Suprapubic skin (tissue), 4 donors: ENCODE measurements around the gene PCYT1A. TPM values are rescaled to one million over a fixed set of nuclear protein-coding genes. Genes with fewer than 3 reads are reported as not detected.

ENCODE experiments used
- DNase-seq, 2 donors: peaks; one replicate each; pipeline ENCODE4 v3.0.0-alpha.2; 2019; ENCODE audit warnings: low spot score in 2 of 2
- H3K27ac ChIP-seq: fragments of 200-600 bp; sonication (generic); one replicate; pipeline ENCODE4 v1.5.1; 2019
- H3K27me3 ChIP-seq: fragments of 200-600 bp; sonication (generic); one replicate; pipeline ENCODE4 v1.5.1; 2019
- H3K36me3 ChIP-seq: fragments of 200-600 bp; sonication (generic); one replicate; pipeline ENCODE4 v1.5.1; 2019
- H3K4me1 ChIP-seq: fragments of 200-600 bp; sonication (generic); one replicate; pipeline ENCODE4 v1.5.1; 2019
- H3K4me3 ChIP-seq: fragments of 200-600 bp; sonication (generic); one replicate; pipeline ENCODE4 v1.5.1; 2019; ENCODE audit warnings: mild to moderate bottlenecking
- H3K9me3 ChIP-seq: fragments of 200-600 bp; sonication (generic); one replicate; pipeline ENCODE4 v1.5.1; 2019
- CTCF ChIP-seq, 2 donors: fragments of 200-600 bp in 1 of 2; fragments of 450-650 bp in 1 of 2; sonication (generic) in 1 of 2; IDR thresholded peaks; one replicate each; pipeline ENCODE4 v1.5.1; 2016 to 2019; ENCODE audit warnings: antibody characterized with exemption in 2 of 2, mild to moderate bottlenecking in 1 of 2, moderate library complexity in 1 of 2
- EP300 ChIP-seq: sonication (generic); formaldehyde crosslinking; IDR thresholded peaks from one replicate; pipeline ENCODE4 v1.6.1; 2017; ENCODE audit warnings: antibody characterized with exemption
- POLR2A ChIP-seq, 2 donors: fragments of 450-650 bp; IDR thresholded peaks; one replicate each; pipeline ENCODE4 v1.6.1; 2017; ENCODE audit warnings: antibody characterized with exemption in 2 of 2, mild to moderate bottlenecking in 2 of 2, moderate library complexity in 2 of 2
- POLR2AphosphoS5 ChIP-seq, 3 donors: sonication (generic); formaldehyde crosslinking; IDR thresholded peaks; one replicate each; pipeline ENCODE4 v1.6.1; 2017; ENCODE audit warnings: antibody characterized with exemption in 3 of 3
- WGBS: methylation state at CpG from one replicate; pipeline ENCODE4 v1.1.5; 2018; 5-methylcytosine and 5-hydroxymethylcytosine counted together
- total RNA-seq, 4 donors: library from RNA; depleted of rRNA; stranded (reverse); fragments of >200 nt; gene quantifications; one replicate each; pipeline ENCODE4 v1.1.0, GENCODE V29; 2016

Gene PCYT1A
- total RNA-seq, 4 donors from 2014 or later = 98.2 to 189 (median 141) TPM

GRCh38 chr3:196241704-196242103 lies 45.8 kb downstream of the PCYT1A start:
- Histone ChIP-seq H3K9me3 (no peaks in the 10 kb centered on the region), H3K27me3 (no peaks in the 10 kb centered on the region), H3K4me1 (no peaks in the 10 kb centered on the region), H3K4me3 (no peak overlapping the region), H3K27ac (no peak overlapping the region), H3K36me3 (peaks cover 82% of the 10 kb centered on the region)
- no peak for TF ChIP-seq POLR2AphosphoS5 (IDR thresholded peaks at IDR 0.05)
- TF ChIP-seq EP300 = no peak
- TF ChIP-seq CTCF (IDR thresholded peaks at IDR 0.05) = no peak
- TF ChIP-seq POLR2A (IDR thresholded peaks at IDR 0.05) = no peak
- WGBS = 84% methylated on average over 8 of the region's 8 CpGs
- DNase-seq = no peak

GRCh38 chr3:196240424-196240823 lies 47.1 kb downstream of the PCYT1A start:
- 89% methylated on average over 4 of the region's 4 CpGs for WGBS
- Histone ChIP-seq H3K27me3 (no peaks in the 10 kb centered on the region), H3K4me3 (no peak overlapping the region), H3K4me1 (no peaks in the 10 kb centered on the region), H3K9me3 (no peaks in the 10 kb centered on the region), H3K27ac (no peak overlapping the region), H3K36me3 (peaks cover 69% of the 10 kb centered on the region)
- TF ChIP-seq EP300 = no peak
- TF ChIP-seq POLR2A (IDR thresholded peaks at IDR 0.05) = no peak
- no peak for TF ChIP-seq POLR2AphosphoS5 (IDR thresholded peaks at IDR 0.05)
- TF ChIP-seq CTCF (IDR thresholded peaks at IDR 0.05) = no peak
- DNase-seq = no peak

GRCh38 chr3:196238612-196239560 lies 48.6 kb downstream of the PCYT1A start:
- DNase-seq = no peak
- Histone ChIP-seq H3K27ac (no peak overlapping the region), H3K4me1 (no peaks in the 10 kb centered on the region), H3K9me3 (no peaks in the 10 kb centered on the region), H3K27me3 (no peaks in the 10 kb centered on the region), H3K4me3 (no peak overlapping the region), H3K36me3 (peaks cover 59% of the 10 kb centered on the region)
- WGBS = 74% methylated on average over 14 of the region's 14 CpGs
- TF ChIP-seq EP300 = no peak
- no peak for TF ChIP-seq CTCF (IDR thresholded peaks at IDR 0.05)

GRCh38 chr3:196237203-196237602 lies 50.3 kb downstream of the PCYT1A start:
- Histone ChIP-seq H3K27me3 (no peaks in the 10 kb centered on the region), H3K36me3 (peaks cover 51% of the 10 kb centered on the region), H3K9me3 (no peaks in the 10 kb centered on the region), H3K4me3 (no peak overlapping the region), H3K27ac (peak overlapping the region; percentile 20), H3K4me1 (no peaks in the 10 kb centered on the region)
- TF ChIP-seq POLR2A (IDR thresholded peaks at IDR 0.05) = no peak
- no peak for TF ChIP-seq POLR2AphosphoS5 (IDR thresholded peaks at IDR 0.05)
- no peak for TF ChIP-seq EP300
- no peak for TF ChIP-seq CTCF (IDR thresholded peaks at IDR 0.05)
- 84% methylated on average over 5 of the region's 5 CpGs for WGBS
- DNase-seq = no peak

GRCh38 chr3:196236223-196236622 lies 51.3 kb downstream of the PCYT1A start:
- Histone ChIP-seq H3K4me1 (no peaks in the 10 kb centered on the region), H3K36me3 (peaks cover 41% of the 10 kb centered on the region), H3K9me3 (no peaks in the 10 kb centered on the region), H3K27me3 (no peaks in the 10 kb centered on the region), H3K4me3 (no peak overlapping the region), H3K27ac (peak overlapping the region; percentile 12)
- 77% methylated on average over 8 of the region's 8 CpGs for WGBS
- no peak for TF ChIP-seq POLR2A (IDR thresholded peaks at IDR 0.05)
- TF ChIP-seq CTCF (IDR thresholded peaks at IDR 0.05) = no peak
- no peak for TF ChIP-seq POLR2AphosphoS5 (IDR thresholded peaks at IDR 0.05)
- TF ChIP-seq EP300 = no peak
- no peak for DNase-seq
